MM.1S (cell line): Measurements from ENCODE around the gene CCL20.

Experiments used
- DNase-seq: peaks from one replicate; pipeline ENCODE4 v3.0.0-alpha.2; 2015
- H2AFZ ChIP-seq: fragments of 300-600 bp; sonication (generic); 2 replicates; pipeline ENCODE4 v1.6.0; 2016; ENCODE audit warnings: antibody characterized with exemption, low read length
- H3F3A ChIP-seq: fragments of 300-600 bp; sonication (generic); 2 replicates; pipeline ENCODE4 v1.6.1; 2016; ENCODE audit warnings: mild to moderate bottlenecking, antibody characterized with exemption, low read length, moderate library complexity, mixed read lengths; ENCODE audit not compliant: insufficient read depth
- H3K27ac ChIP-seq: fragments of 300-600 bp; sonication (generic); 2 replicates; pipeline ENCODE4 v1.5.1; 2016; ENCODE audit warnings: mild to moderate bottlenecking, low read length
- H3K27me3 ChIP-seq: fragments of 300-600 bp; sonication (generic); replicated peaks from 2 replicates; pipeline ENCODE4 v1.6.0; 2016; ENCODE audit warnings: low read length; ENCODE audit not compliant: insufficient read depth
- H3K36me3 ChIP-seq: fragments of 300-600 bp; sonication (generic); replicated peaks from 2 replicates; pipeline ENCODE4 v1.6.1; 2016; ENCODE audit warnings: mild to moderate bottlenecking, low read length, mixed read lengths; ENCODE audit not compliant: insufficient read depth
- H3K4me1 ChIP-seq: fragments of 300-600 bp; sonication (generic); 2 replicates; pipeline ENCODE4 v1.6.1; 2016; ENCODE audit warnings: low read length, mixed read lengths
- H3K4me2 ChIP-seq: fragments of 300-600 bp; sonication (generic); 2 replicates; pipeline ENCODE4 v1.6.0; 2016; ENCODE audit warnings: low read depth, low read length
- H3K4me3 ChIP-seq: fragments of 300-600 bp; sonication (generic); 2 replicates; pipeline ENCODE4 v1.5.1; 2016; ENCODE audit warnings: low read length, mixed read lengths
- H3K79me2 ChIP-seq: fragments of 300-600 bp; sonication (generic); 2 replicates; pipeline ENCODE4 v1.6.1; 2016; ENCODE audit warnings: mixed run types, low read length, mixed read lengths
- H3K9ac ChIP-seq: fragments of 300-600 bp; sonication (generic); 2 replicates; pipeline ENCODE4 v1.6.1; 2016; ENCODE audit warnings: low read length, mixed read lengths
- H3K9me2 ChIP-seq: fragments of 300-600 bp; sonication (generic); replicated peaks from 2 replicates; pipeline ENCODE4 v1.6.1; 2016; ENCODE audit warnings: mild to moderate bottlenecking, low read length, mixed read lengths; ENCODE audit not compliant: insufficient read depth
- H3K9me3 ChIP-seq: fragments of 300-600 bp; sonication (generic); replicated peaks from 2 replicates; pipeline ENCODE4 v1.6.1; 2016; ENCODE audit warnings: mild to moderate bottlenecking, low read length, mixed read lengths; ENCODE audit not compliant: insufficient read depth
- H4K20me1 ChIP-seq: fragments of 300-600 bp; sonication (generic); 2 replicates; pipeline ENCODE4 v1.6.1; 2016; ENCODE audit warnings: mild to moderate bottlenecking, low read length, moderate library complexity, mixed read lengths; ENCODE audit not compliant: insufficient read depth
- CTCF ChIP-seq: fragments of 300-600 bp; sonication (generic); IDR thresholded peaks from 2 replicates; pipeline ENCODE4 v1.5.1; 2016; ENCODE audit warnings: antibody characterized with exemption, low read length, mixed read lengths
- EZH2 ChIP-seq: fragments of 300-600 bp; sonication (generic); optimal IDR thresholded peaks from 2 replicates; pipeline ENCODE3; 2017; ENCODE audit warnings: low read depth, mild to moderate bottlenecking, antibody characterized with exemption, low read length, mixed read lengths
- EZH2phosphoT487 ChIP-seq: fragments of 300-600 bp; sonication (generic); IDR thresholded peaks from 2 replicates; pipeline ENCODE4 v1.6.1; 2018; ENCODE audit warnings: antibody characterized with exemption, low read length

Gene CCL20

GRCh38 chr2:227826019-227826521 is 12.4 kb downstream of the CCL20 start:
- H3K9me3 ChIP-seq: no peaks in the 10 kb centered on the region
- no peaks in the 10 kb centered on the region for H3K79me2 ChIP-seq
- DNase-seq: no peak
- no peaks in the 10 kb centered on the region for H4K20me1 ChIP-seq
- no peak overlapping the region for H3K4me3 ChIP-seq
- no peak overlapping the region for H2AFZ ChIP-seq
- H3K4me1 ChIP-seq: no peaks in the 10 kb centered on the region
- H3F3A ChIP-seq: no peaks in the 10 kb centered on the region
- no peak overlapping the region for H3K27ac ChIP-seq
- no peak overlapping the region for H3K4me2 ChIP-seq
- no peaks in the 10 kb centered on the region for H3K36me3 ChIP-seq
- no peaks in the 10 kb centered on the region for H3K9me2 ChIP-seq
- H3K9ac ChIP-seq: no peak overlapping the region
- no peak for TF ChIP-seq EZH2phosphoT487
- no peak for TF ChIP-seq CTCF
- TF ChIP-seq EZH2: no peak
- H3K27me3 ChIP-seq: no peaks in the 10 kb centered on the region

DNA sequence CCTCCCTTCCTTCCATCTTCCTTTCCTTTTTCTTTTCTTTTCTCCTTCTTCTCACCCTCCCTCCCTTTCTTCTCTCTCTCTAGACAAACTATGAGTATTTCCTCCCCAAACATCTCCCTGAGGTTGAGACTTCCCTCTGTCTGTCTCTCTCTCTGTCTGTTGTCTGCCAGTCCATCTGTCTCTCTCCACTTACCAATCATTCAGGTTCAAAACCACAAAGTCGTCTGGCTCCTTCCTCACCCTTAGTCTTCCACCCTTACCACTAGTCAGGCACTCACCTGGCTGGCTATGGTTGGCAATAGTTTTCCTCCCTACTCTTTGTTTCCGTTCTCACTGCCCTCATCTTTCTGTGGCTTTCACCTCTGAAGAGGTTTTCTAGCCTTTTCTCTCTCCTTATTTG is 12.9 kb downstream of the CCL20 start:
- no peaks in the 10 kb centered on the region for H3K9me2 ChIP-seq
- H3K4me3 ChIP-seq: no peak overlapping the region
- DNase-seq: no peak
- no peak for TF ChIP-seq CTCF
- TF ChIP-seq EZH2: no peak
- TF ChIP-seq EZH2phosphoT487: no peak
- no peaks in the 10 kb centered on the region for H3K36me3 ChIP-seq
- no peaks in the 10 kb centered on the region for H3K4me1 ChIP-seq
- no peak overlapping the region for H3K27ac ChIP-seq
- no peak overlapping the region for H2AFZ ChIP-seq
- H3K4me2 ChIP-seq: no peak overlapping the region
- no peaks in the 10 kb centered on the region for H3K79me2 ChIP-seq
- no peak overlapping the region for H3K9ac ChIP-seq
- H3F3A ChIP-seq: no peaks in the 10 kb centered on the region
- no peaks in the 10 kb centered on the region for H4K20me1 ChIP-seq
- H3K9me3 ChIP-seq: no peaks in the 10 kb centered on the region
- no peaks in the 10 kb centered on the region for H3K27me3 ChIP-seq

- no peaks in the 10 kb centered on the region for H3K79me2 ChIP-seq
- no peaks in the 10 kb centered on the region for H3K4me1 ChIP-seq
- H3K36me3 ChIP-seq: no peaks in the 10 kb centered on the region
- no peak overlapping the region for H2AFZ ChIP-seq
- no peaks in the 10 kb centered on the region for H3K9me2 ChIP-seq
- H3K27ac ChIP-seq: no peak overlapping the region
- TF ChIP-seq EZH2: no peak
- no peak for TF ChIP-seq CTCF
- no peak overlapping the region for H3K9ac ChIP-seq
- H4K20me1 ChIP-seq: no peaks in the 10 kb centered on the region
- no peaks in the 10 kb centered on the region for H3K9me3 ChIP-seq
- H3F3A ChIP-seq: no peaks in the 10 kb centered on the region
- H3K4me3 ChIP-seq: no peak overlapping the region
- no peak for DNase-seq
- no peak overlapping the region for H3K4me2 ChIP-seq
- H3K27me3 ChIP-seq: no peaks in the 10 kb centered on the region
These were observed 13.5 kb downstream of the CCL20 start for GRCh38 chr2:227827143-227827542.
